SJCRH30 (cell line): Measurements from ENCODE around the gene ERCC3. TPM values are rescaled to one million over a fixed set of nuclear protein-coding genes. Genes with fewer than 3 reads are reported as not detected.
A peak's percentile ranks its signal among the peaks of the same experiment; 100 is the strongest.
"Not testable (repeated sequence)": the region's sequence is repeated elsewhere in the genome, so short reads cannot be mapped to it uniquely, and the experiment has no call there.

ENCODE experiments used
- DNase-seq, 2 experiments: peaks; one replicate each; pipeline ENCODE4 v3.0.0-alpha.2; 2015 to 2020
- H3K27ac ChIP-seq: fragments of 250-450 bp; sonication (Bioruptor Pico); 2 replicates; pipeline ENCODE4 v1.5.1; 2020; ENCODE audit warnings: mild to moderate bottlenecking, moderate library complexity
- H3K27me3 ChIP-seq: fragments of 250-450 bp; sonication (Bioruptor Pico); 2 replicates; pipeline ENCODE4 v1.5.1; 2020; ENCODE audit warnings: mild to moderate bottlenecking, moderate library complexity
- H3K36me3 ChIP-seq: fragments of 250-450 bp; sonication (Bioruptor Pico); 2 replicates; pipeline ENCODE4 v1.5.1; 2020; ENCODE audit warnings: mild to moderate bottlenecking, moderate library complexity
- H3K4me1 ChIP-seq: fragments of 250-450 bp; sonication (Bioruptor Pico); 2 replicates; pipeline ENCODE4 v1.5.1; 2020; ENCODE audit warnings: mild to moderate bottlenecking, moderate library complexity
- H3K4me3 ChIP-seq: fragments of 250-450 bp; sonication (Bioruptor Pico); 2 replicates; pipeline ENCODE4 v1.5.1; 2020; ENCODE audit warnings: mild to moderate bottlenecking, moderate library complexity
- H3K9me3 ChIP-seq: fragments of 250-450 bp; sonication (Bioruptor Pico); replicated peaks from 2 replicates; pipeline ENCODE4 v1.5.1; 2020; ENCODE audit warnings: mild to moderate bottlenecking, moderate library complexity
- total RNA-seq: library from RNA; depleted of rRNA; stranded (reverse); fragments of >200 nt; shearing (Covaris generic); gene quantifications from 2 replicates; pipeline ENCODE4 v1.2.3, GENCODE V29; 2014

ERCC3 gene
- total RNA-seq, 1 experiment from 2014 or later: 46.9 TPM

DNA sequence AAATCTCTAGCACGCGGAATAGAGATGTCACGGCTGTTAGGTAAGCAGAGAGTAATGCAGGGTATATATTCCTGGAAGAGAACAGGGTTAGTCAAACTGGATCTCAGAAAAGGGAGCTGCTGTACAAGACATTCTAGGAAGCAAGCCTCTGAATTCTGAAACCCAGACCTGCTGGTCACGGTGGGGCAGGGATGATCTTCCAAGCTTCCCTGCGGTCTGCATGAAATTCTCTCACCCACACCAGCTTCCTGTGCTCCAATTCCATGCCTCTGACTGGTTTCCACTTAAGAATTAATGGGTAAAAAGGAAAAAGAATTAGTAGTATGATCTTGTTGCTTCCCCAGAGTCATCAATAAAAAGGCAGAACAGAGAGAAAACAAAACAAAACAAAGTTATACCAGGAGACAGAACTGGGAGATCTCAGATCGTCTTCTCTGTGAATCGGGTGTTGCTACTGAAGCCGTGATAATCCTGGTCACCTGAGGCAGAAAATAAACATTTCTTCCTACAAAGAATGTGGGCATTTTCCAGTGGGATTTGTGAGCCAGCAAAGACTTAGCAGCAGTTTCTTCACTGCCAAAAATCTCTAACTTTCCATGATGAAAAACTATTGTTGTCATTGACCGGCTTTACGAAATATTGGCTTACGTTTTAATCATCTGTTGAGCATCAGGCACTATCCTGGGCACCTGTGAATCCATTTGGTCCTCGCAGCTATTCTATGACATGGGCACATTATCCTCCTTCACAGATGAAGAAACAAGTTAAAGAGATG lies 68.6 kb downstream of the ERCC3 start:
- no peaks in the 10 kb centered on the region for H3K9me3 ChIP-seq
- peak; percentile 39 to 67 for DNase-seq
- peak overlapping the region; percentile 14 for H3K27ac ChIP-seq
- H3K4me1 ChIP-seq: peaks cover 12% of the 10 kb centered on the region
- no peaks in the 10 kb centered on the region for H3K27me3 ChIP-seq
- peak overlapping the region; percentile 37 for H3K4me3 ChIP-seq
- no peaks in the 10 kb centered on the region for H3K36me3 ChIP-seq

DNA sequence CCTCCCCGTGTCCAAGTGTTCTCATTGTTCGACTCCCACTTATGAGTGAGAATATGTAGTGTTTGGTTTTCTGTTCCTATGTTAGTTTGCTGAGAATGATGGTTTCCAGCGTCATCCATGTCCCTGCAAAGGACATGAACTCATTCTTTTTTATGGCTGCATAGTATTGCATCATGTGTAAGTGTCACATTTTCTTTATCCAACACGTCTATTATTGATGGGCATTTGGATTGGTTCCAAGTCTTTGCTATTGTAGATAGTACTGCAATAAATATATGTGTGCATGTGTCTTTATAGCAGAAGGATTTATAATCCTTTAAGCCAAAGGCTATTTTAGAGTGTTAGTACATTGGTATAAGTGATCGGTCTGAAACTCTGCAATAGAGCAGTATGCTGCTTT lies 69.8 kb downstream of the ERCC3 start:
- not testable (repeated sequence) for H3K4me3 ChIP-seq, H3K27me3 ChIP-seq, H3K9me3 ChIP-seq, DNase-seq, H3K36me3 ChIP-seq, H3K27ac ChIP-seq
- peaks cover 12% of the 10 kb centered on the region for H3K4me1 ChIP-seq

DNA sequence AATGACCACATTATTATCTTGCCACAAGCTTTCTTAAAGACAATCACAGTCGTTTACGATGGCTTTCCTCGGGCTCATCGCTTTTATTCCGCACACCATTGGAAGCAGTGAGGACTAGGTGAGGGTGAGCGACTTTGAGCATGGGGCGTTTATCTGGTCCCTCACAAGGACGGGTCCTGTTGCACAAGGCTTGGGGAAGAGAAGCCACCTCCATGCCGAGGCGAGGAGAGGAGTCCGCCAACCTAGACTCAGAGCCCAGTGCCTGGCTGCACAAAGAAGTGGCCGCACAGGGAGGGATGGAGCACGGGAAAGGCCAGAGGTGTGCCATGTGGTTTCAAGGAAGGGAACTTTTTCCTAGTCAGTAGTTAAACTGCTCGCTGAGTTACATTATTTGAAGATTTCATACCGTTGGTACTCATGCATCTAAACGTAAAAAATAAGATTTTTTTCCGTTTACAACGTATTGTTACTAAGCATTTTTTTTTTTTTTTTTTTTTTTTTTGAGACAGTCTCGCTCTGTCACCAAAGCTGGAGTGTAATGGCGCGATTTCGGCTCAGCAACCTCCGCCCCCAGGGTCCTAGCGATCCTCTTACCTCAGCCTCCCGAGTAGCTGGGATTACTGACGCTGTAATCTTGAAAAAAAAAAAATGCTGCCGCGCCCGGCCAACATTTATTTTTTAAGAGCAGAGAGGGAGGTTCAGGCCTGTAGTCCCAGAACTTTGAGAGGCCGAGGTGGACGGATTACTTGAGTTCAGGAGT lies 73.0 kb downstream of the ERCC3 start:
- Histone ChIP-seq H3K9me3 (0 out of 2 replicates have a peak, but pooled peaks cover 3% of the 10 kb centered on the region), H3K27ac (no peak overlapping the region; the same call in 1 of the 2 replicates), H3K36me3 (no peaks in the 10 kb centered on the region), H3K4me3 (peak overlapping the region; percentile 63), H3K27me3 (no peaks in the 10 kb centered on the region), H3K4me1 (peaks cover 12% of the 10 kb centered on the region)
- DNase-seq: peak; percentile 57 to 73

DNA sequence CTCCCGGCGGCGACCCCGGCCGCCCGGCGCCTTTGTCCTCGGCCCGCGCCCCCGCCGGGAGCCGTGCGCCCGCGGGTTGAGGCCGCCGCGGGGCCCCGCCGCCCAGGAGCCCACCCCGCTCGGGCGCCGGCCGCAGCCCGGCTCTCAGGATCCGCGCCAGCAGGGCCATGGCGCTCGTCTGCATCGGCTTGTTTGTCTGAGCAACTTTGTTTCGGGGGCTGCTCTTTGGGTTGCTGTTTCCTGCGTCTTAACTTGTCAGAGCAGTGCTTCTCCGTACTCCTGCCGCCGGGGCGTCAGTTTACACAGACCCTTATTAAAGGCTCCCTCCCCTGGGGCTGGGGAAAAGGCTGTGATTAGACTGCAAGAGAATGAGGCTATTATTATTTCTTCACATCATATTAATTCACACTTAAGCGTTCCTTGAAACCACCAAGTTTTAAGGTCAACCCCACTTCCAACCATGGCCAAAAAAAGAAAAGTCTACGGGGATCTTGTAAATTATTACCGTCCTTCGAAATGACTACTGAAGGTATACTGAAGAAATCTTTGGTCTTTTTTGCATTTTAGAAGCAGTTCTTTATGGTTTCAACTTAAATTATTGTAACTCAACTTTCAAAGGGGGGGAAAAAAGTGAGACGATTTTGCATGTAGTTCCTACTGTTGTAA lies 73.7 kb downstream of the ERCC3 start, which contains the start of gene CYP27C1:
Gene CYP27C1, minus strand, starts transcription at position 198 of the 666 bp plus-strand sequence. Its CDS starts 29 bp downstream, at position 169.
- Histone ChIP-seq H3K4me1 (peaks cover 6% of the 10 kb centered on the region), H3K27ac (no peak within 1 kb of the TSS; the same call in 1 of the 2 replicates), H3K36me3 (no peaks in the 10 kb centered on the region), H3K27me3 (no peaks in the 10 kb centered on the region), H3K9me3 (0 out of 2 replicates have a peak, but pooled peaks cover 4% of the 10 kb centered on the region), H3K4me3 (peak within 1 kb of the TSS; percentile 63)
- DNase-seq: peak; percentile 60 to 69

DNA sequence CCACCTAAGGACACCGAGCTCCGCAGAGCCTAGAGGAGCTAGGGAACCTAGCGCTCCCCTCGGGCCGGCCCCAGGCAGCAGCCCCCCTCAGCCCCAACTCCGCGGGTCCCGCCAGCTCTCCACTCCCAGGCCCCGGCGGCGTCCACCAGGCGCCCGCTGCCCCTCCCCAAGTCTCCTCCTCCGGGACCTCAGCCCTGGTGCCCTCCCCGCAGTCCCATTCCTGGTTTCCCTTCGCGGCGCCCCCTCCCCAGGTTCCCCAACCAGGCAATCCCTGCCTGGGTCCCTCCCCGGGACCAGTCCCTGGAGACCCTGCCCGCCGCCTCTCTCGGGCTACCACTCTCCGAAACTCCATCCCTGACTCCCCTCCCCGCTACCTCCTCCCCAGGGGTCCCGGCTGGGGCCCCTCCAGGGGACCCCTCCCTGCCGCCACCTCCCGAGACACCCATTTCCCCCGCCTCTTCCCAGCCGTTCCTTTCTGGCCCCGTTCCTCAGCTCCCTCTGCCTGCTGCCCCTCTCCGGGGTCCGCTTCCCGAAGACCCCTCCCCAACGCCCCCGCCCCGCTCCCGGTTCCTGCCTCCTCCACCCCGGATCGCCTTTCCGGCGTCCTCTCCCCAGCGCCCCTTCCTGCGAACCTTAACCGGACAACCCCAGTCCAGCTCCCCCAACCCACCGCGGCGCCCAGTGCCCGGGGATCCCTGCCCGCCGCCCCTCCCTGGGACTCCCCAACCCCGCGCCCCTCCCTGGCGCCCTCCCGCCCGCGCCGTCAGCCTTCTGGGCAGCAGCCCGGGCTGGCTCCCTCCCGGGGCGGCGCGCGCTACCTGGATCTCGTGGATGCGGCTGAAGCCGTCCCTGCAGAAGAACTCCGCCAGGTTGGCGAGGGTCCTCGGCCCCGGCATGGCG lies 74.5 kb downstream of the ERCC3 start:
- no peaks in the 10 kb centered on the region for H3K27me3 ChIP-seq
- no peaks in the 10 kb centered on the region for H3K4me1 ChIP-seq
- DNase-seq: peak; percentile 28 to 42
- H3K9me3 ChIP-seq: 0 out of 2 replicates have a peak, but pooled peaks cover 4% of the 10 kb centered on the region
- peak overlapping the region; percentile 63 for H3K4me3 ChIP-seq
- H3K27ac ChIP-seq: no peak overlapping the region
- no peaks in the 10 kb centered on the region for H3K36me3 ChIP-seq

DNA sequence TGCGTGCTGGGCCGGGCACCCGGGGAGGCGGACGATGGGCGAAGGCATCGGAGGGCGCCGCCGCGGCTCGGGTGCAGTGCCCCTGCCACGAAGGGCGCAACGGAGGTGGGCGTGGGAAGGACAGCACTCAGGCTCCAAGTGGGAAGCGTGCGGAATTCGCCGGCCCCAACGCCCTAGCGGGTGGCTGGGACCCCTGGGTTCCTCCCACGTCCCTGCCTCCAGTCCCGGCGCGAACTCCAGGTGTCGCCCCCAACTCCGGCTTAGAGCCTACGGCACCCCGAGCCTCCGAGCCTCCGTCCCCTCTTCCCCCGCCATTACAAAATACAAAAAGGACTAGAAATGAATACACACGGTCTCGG lies 75.2 kb downstream of the ERCC3 start:
- no peaks in the 10 kb centered on the region for H3K27me3 ChIP-seq
- H3K4me3 ChIP-seq: no peak overlapping the region
- no peak overlapping the region for H3K27ac ChIP-seq
- no peaks in the 10 kb centered on the region for H3K36me3 ChIP-seq
- 0 out of 2 replicates have a peak, but pooled peaks cover 4% of the 10 kb centered on the region for H3K9me3 ChIP-seq
- no peak for DNase-seq
- H3K4me1 ChIP-seq: no peaks in the 10 kb centered on the region

DNA sequence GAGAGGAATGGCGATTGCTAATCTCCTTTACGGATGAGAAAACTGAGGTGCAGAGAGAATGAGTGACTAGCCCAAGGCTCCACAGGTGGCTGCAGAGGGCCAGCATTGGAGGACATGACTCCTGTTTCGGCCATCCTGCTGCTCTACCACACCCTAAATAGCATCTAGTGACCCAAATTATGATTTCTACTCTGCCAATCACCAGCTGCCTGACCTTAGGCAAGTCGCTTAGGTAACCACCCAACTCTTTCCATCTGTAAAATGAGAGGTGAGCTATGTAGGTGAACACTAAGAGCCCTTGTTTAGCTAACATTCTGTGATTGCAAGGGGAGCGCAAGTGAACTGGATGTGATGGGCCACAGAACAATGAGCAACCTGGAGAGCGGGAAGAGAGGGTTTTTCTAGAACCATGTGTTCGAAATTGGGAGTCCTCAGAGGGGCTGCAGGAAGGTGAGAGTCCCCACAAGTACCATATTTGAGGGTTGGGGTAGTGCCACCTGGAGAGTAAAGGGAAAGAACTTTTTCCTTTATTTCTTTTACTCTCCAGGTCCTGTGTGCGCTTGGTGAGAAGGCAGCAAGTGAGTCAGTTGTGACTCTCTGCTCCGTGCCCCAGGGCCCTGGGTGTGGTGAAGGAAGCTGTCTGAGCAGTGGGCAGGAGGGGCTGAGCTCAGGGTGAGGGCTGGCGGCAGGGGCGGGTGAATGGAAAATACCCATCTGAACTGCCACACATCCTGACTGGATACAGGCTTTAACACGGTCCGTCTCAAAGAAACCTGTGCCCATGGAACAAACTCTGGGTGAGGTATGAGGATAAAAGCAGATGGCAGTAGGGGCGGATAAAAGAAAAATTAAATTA lies 76.2 kb downstream of the ERCC3 start:
- no peak for DNase-seq
- Histone ChIP-seq H3K4me3 (no peak overlapping the region), H3K36me3 (no peaks in the 10 kb centered on the region), H3K27me3 (no peaks in the 10 kb centered on the region), H3K9me3 (0 out of 2 replicates have a peak, but pooled peaks cover 4% of the 10 kb centered on the region), H3K4me1 (no peaks in the 10 kb centered on the region), H3K27ac (no peak overlapping the region)

DNA sequence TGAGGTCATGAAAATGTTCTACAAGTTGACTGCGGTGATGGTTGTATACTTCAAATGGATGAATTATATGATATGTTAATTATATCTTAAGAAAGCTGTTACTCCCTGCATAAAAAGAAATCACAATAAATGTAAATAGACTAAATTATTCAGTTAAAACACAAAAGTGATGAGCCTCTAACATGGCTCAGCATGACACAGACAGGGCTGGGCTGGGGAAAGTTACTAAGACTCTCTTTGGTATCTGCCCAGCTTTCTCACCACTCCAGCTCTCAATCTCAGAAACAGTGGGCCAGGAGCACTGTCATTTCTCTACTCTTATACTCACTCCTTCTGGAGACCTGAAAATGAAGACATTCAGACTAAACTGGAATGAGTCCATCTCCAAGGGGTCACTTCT lies 77.4 kb downstream of the ERCC3 start:
- no peak for DNase-seq
- H3K27me3 ChIP-seq: no peaks in the 10 kb centered on the region

DNA sequence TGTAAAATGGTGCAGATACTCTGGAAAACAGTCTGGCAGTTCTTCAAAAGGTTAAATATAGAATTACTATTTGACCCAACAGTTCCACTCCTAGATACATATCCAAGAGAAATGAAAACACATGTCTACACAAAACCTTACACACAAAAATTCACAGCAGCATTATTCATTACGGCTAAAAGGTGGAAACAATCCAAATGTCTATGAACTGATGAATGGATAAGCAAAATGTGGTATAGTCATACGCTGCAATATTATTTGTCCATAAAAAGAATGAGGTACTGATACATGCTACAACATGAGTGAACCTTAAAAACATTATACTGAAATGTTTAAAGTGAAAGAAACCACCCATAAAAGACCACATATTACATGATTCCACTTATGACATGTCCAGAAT lies 77.8 kb downstream of the ERCC3 start:
- 0 out of 2 replicates have a peak, but pooled peaks cover 4% of the 10 kb centered on the region for H3K9me3 ChIP-seq
- H3K36me3 ChIP-seq: no peaks in the 10 kb centered on the region

More for the DNA sequence above, 77.4 kb downstream of the ERCC3 start:
- H3K27ac ChIP-seq: no peak overlapping the region
- H3K9me3 ChIP-seq: 0 out of 2 replicates have a peak, but pooled peaks cover 4% of the 10 kb centered on the region
- no peaks in the 10 kb centered on the region for H3K36me3 ChIP-seq
- H3K4me1 ChIP-seq: no peaks in the 10 kb centered on the region
- H3K4me3 ChIP-seq: no peak overlapping the region

DNA sequence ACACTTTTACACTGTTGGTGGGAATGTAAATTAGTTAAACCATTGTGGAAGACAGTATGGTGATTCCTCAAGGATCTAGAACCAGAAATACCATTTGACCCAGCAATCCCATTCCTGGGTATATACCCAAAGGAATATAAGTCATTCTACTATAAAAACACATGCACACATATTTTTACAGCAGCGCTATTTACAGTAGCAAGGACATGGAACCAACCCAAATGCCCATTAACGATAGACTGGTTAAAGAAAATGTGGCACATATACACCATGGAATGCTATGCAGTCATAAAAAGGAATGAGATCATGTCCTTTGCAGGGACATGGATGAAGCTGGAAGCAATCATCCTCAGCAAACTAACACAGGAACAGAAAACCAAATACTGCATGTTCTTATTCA lies 79.7 kb downstream of the ERCC3 start:
- not testable (repeated sequence) for H3K27ac ChIP-seq, H3K27me3 ChIP-seq, DNase-seq, H3K4me3 ChIP-seq, H3K4me1 ChIP-seq, H3K36me3 ChIP-seq, H3K9me3 ChIP-seq

More for the DNA sequence above, 77.8 kb downstream of the ERCC3 start:
- no peak for DNase-seq
- no peaks in the 10 kb centered on the region for H3K4me1 ChIP-seq
- H3K27ac ChIP-seq: no peak overlapping the region
- H3K27me3 ChIP-seq: no peaks in the 10 kb centered on the region
- no peak overlapping the region for H3K4me3 ChIP-seq

DNA sequence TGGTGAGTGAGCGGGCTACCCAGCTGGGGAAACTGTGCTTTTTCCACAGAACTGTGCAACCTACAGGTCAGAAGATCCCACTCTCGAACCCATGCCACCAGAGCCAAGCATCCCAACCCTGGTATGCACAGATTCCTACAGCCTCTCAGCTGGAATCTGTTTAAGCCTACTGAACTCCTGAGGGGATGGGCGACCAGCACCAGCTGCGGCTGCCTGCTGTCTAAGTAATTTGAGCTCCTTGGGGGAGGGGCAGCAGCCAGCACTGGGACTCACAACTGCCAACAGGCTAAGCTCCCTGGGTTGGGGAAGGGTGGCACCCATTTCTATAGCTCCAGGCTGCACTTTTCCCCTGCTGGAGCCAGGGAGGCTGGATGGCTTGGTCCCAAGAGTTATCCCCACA lies 85.6 kb downstream of the ERCC3 start:
- no peak overlapping the region for H3K4me3 ChIP-seq
- H3K36me3 ChIP-seq: no peaks in the 10 kb centered on the region
- no peaks in the 10 kb centered on the region for H3K27me3 ChIP-seq
- H3K4me1 ChIP-seq: peaks cover 12% of the 10 kb centered on the region
- no peaks in the 10 kb centered on the region for H3K9me3 ChIP-seq
- peak; percentile 94 for DNase-seq
- no peak overlapping the region; the same call in 1 of the 2 replicates for H3K27ac ChIP-seq
